OCI-LY7 (cell line): Measurements from ENCODE around the gene KCTD2. TPM values are rescaled to one million over a fixed set of nuclear protein-coding genes. Genes with fewer than 3 reads are reported as not detected.

ENCODE experiments used
- BruUV-seq: library from RNA; stranded (reverse); fragments of 400-500 nt; replicated peaks from 2 replicates; lab custom pipeline; 2021; lab: Mats Ljungman, UMichigan
- CTCF ChIA-PET: fragments of 300-600 bp; sonication (Branson Sonifier 250); formaldehyde crosslinking; loops from one replicate; lab custom pipeline; 2022; ENCODE audit warnings: antibody characterized with exemption; ENCODE audit not compliant: unreplicated experiment; lab: Charles Lee
- POLR2A ChIA-PET: fragments of 300-600 bp; sonication (Branson Sonifier 250); formaldehyde crosslinking; loops from one replicate; lab custom pipeline; 2022; ENCODE audit warnings: antibody characterized with exemption; lab: Charles Lee
- DNase-seq: peaks from one replicate; pipeline ENCODE4 v3.0.0-alpha.2; 2015; ENCODE audit warnings: low spot score
- H2AFZ ChIP-seq: fragments of 200-600 bp; sonication (generic), shearing (Covaris generic); 2 replicates; pipeline ENCODE4 v1.6.1; 2014; ENCODE audit warnings: mild to moderate bottlenecking, antibody characterized with exemption, low read length, moderate library complexity
- H3K27ac ChIP-seq: fragments of 200-600 bp; sonication (generic); 2 replicates; pipeline ENCODE4 v1.5.1; 2014; ENCODE audit warnings: mixed run types, low read depth, mild to moderate bottlenecking, moderate library complexity, low read length, inconsistent platforms; ENCODE audit not compliant: poor library complexity, severe bottlenecking
- H3K36me3 ChIP-seq: fragments of 200-600 bp; sonication (generic); 2 replicates; pipeline ENCODE4 v1.6.1; 2014; ENCODE audit warnings: mild to moderate bottlenecking, antibody characterized with exemption, low read length, moderate library complexity, mixed read lengths; ENCODE audit not compliant: insufficient read depth
- H3K4me1 ChIP-seq: fragments of 200-600 bp; sonication (generic); 2 replicates; pipeline ENCODE4 v1.5.1; 2014; ENCODE audit warnings: mild to moderate bottlenecking, low read length; ENCODE audit not compliant: insufficient read depth, poor library complexity, severe bottlenecking
- H3K4me2 ChIP-seq: fragments of 200-600 bp; sonication (generic); 2 replicates; pipeline ENCODE4 v1.6.1; 2014; ENCODE audit warnings: mild to moderate bottlenecking, low read length
- H3K4me3 ChIP-seq: fragments of 200-600 bp; sonication (generic); 2 replicates; pipeline ENCODE4 v1.5.1; 2014; ENCODE audit warnings: mild to moderate bottlenecking, low read depth, low read length; ENCODE audit not compliant: poor library complexity, severe bottlenecking
- H3K79me2 ChIP-seq: fragments of 200-600 bp; sonication (generic); 2 replicates; pipeline ENCODE4 v1.6.1; 2016; ENCODE audit warnings: low read depth, mild to moderate bottlenecking, low read length, moderate library complexity, mixed read lengths; ENCODE audit not compliant: insufficient read depth
- H3K9me2 ChIP-seq: fragments of 200-600 bp; sonication (generic); 2 replicates; pipeline ENCODE4 v1.6.1; 2016; ENCODE audit warnings: mild to moderate bottlenecking, low read length, mixed read lengths; ENCODE audit not compliant: insufficient read depth
- H3K9me3 ChIP-seq: fragments of 200-600 bp; sonication (generic); 2 replicates; pipeline ENCODE4 v1.6.1; 2014; ENCODE audit warnings: mild to moderate bottlenecking, mixed run types, low read length, mixed read lengths
- H4K20me1 ChIP-seq: fragments of 200-600 bp; sonication (generic); 2 replicates; pipeline ENCODE4 v1.6.1; 2014; ENCODE audit warnings: mild to moderate bottlenecking, antibody characterized with exemption, low read length, moderate library complexity, mixed read lengths; ENCODE audit not compliant: insufficient read depth
- CTCF ChIP-seq: fragments of 200-600 bp; sonication (generic); conservative IDR thresholded peaks from 2 replicates; pipeline ENCODE4 v1.5.1; 2014; ENCODE audit warnings: mild to moderate bottlenecking, antibody characterized with exemption, low read length, moderate library complexity, mixed read lengths
- EZH2phosphoT487 ChIP-seq: fragments of 200-600 bp; sonication (generic); IDR thresholded peaks from 2 replicates; pipeline ENCODE4 v1.6.1; 2018; ENCODE audit warnings: low read depth, borderline replicate concordance, mild to moderate bottlenecking, mixed run types, antibody characterized with exemption, low read length, moderate library complexity, mixed read lengths
- intact Hi-C: fragments of 100-400 bp; cut with micrococcal nuclease; formaldehyde crosslinking; loops from one replicate; pipeline ENCODE4 v1.10.0; 2022; ENCODE audit not compliant: unreplicated experiment
- total RNA-seq, 2 experiments: library from RNA; depleted of rRNA in 1 of 2; stranded (reverse); fragments of >200 nt in 1 of 2; shearing (Covaris generic) in 1 of 2; gene quantifications; 2 replicates each; pipeline ENCODE4 v1.2.3, GENCODE V29; 2014 to 2022

Gene KCTD2
- total RNA-seq, 2 experiments from 2014 or later: 21.0 to 29.8 TPM

DNA sequence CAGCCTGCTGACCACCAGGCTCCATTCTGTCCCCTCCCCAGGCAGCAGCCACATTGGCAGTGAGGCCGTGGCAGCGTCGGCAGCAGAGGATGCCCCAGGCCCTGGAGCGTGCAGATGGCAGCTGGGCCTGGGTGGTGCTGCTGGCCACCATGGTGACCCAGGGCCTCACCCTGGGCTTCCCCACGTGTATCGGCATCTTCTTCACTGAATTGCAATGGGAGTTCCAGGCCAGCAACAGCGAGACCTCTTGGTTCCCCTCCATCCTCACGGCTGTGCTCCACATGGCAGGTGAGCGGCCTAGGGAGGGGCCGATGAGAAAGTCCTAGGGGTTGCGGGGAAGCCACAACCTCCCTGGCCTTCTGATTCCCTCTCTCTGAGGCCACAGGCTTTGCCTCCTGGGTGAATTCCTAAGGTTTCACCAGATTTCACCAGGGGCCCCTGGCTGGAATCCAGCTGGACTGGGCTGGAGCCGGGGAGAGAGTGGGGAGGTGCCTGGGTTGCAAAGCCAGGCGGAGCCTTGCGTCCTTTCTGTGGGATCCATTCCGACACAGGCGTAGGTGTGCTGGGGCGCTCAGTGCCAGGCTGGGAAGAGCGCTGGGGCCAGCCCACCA lies 46.6 kb downstream of the KCTD2 start:
- DNase-seq: no peak
- no peak overlapping the region for H3K27ac ChIP-seq
- H3K4me3 ChIP-seq: no peak overlapping the region
- no TSS peak for BruUV-seq
- no peak overlapping the region for H3K4me2 ChIP-seq
- H3K79me2 ChIP-seq: no peaks in the 10 kb centered on the region
- TF ChIP-seq EZH2phosphoT487 (no peak), CTCF (no peak)
- no peak overlapping the region for H2AFZ ChIP-seq
- no peaks in the 10 kb centered on the region for H4K20me1 ChIP-seq
- no peaks in the 10 kb centered on the region for H3K9me2 ChIP-seq
- CTCF ChIA-PET: no interaction called here
- H3K4me1 ChIP-seq: peaks cover 13% of the 10 kb centered on the region
- H3K36me3 ChIP-seq: no peaks in the 10 kb centered on the region
- H3K9me3 ChIP-seq: no peaks in the 10 kb centered on the region
- POLR2A ChIA-PET: interaction anchor here (0.6 kb wide), 1 partner anchor 133 kb away, joined by 3 read pairs; no protein-coding TSS in a partner anchor
- intact Hi-C loops: no loop called here

DNA sequence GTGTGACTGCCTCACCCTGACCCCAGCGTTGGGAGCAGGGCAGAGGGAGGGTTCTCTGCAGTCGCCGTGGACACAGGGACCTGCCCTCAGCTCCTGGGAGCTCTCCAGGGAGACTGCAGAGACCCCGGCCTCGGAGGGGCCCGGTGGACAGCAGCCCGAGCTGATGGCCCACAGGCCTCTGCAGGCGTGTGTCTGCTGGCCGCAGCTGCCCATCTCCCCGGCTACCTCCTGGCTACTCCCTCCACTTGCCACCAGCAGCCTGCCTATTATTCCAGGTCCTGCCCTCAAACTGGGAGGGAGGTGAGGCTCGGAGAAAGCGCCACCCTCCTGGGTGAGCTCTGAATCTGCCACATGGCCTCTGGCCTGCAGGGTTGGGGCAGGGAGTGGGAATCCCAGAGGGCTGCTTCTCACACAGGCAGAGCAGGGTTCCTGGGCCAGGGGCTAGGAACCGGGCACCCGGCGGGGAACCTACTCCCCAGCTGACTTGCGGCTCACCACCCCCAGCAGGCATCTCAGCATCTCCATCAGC lies 47.9 kb downstream of the KCTD2 start:
- H3K4me3 ChIP-seq: no peak overlapping the region
- H3K4me2 ChIP-seq: no peak overlapping the region
- no peaks in the 10 kb centered on the region for H4K20me1 ChIP-seq
- H3K36me3 ChIP-seq: no peaks in the 10 kb centered on the region
- DNase-seq: no peak
- BruUV-seq: no TSS peak
- TF ChIP-seq EZH2phosphoT487 (no peak), CTCF (no peak)
- H3K4me1 ChIP-seq: peaks cover 7% of the 10 kb centered on the region
- POLR2A ChIA-PET: no interaction called here
- H3K79me2 ChIP-seq: no peaks in the 10 kb centered on the region
- H3K9me3 ChIP-seq: no peaks in the 10 kb centered on the region
- intact Hi-C loops: no loop called here
- CTCF ChIA-PET: interaction anchor here (0.6 kb wide), 1 partner anchor 330 kb away, joined by 3 read pairs; no protein-coding TSS in a partner anchor
- no peak overlapping the region for H3K27ac ChIP-seq
- H2AFZ ChIP-seq: no peak overlapping the region
- no peaks in the 10 kb centered on the region for H3K9me2 ChIP-seq

- POLR2A ChIA-PET: interaction anchor here (0.6 to 1.2 kb wide), 3 partner anchors 47 to 85 kb away, joined by 3 to 5 read pairs (median 4); no protein-coding TSS in a partner anchor
- no peak for TF ChIP-seq CTCF
- no peak for TF ChIP-seq EZH2phosphoT487
- intact Hi-C loops: no loop called here
- Histone ChIP-seq H4K20me1 (no peaks in the 10 kb centered on the region), H3K4me2 (no peak overlapping the region), H3K9me3 (no peaks in the 10 kb centered on the region), H3K36me3 (no peaks in the 10 kb centered on the region), H2AFZ (no peak overlapping the region), H3K9me2 (no peaks in the 10 kb centered on the region), H3K79me2 (no peaks in the 10 kb centered on the region), H3K4me3 (no peak overlapping the region), H3K27ac (no peak overlapping the region), H3K4me1 (peaks cover 5% of the 10 kb centered on the region)
- CTCF ChIA-PET: no interaction called here
- no TSS peak for BruUV-seq
- DNase-seq: no peak
Observed at GRCh38 chr17:75096082-75096625, 49.1 kb downstream of the KCTD2 start.
